ENCODE data around the gene CACNA2D2. TPM values are rescaled to one million over a fixed set of nuclear protein-coding genes. Genes with fewer than 3 reads are reported as not detected.

Gene CACNA2D2
- total and polyA plus RNA-seq, 11 donors = 0.49 to 3.6 (median 1.5) TPM

DNA sequence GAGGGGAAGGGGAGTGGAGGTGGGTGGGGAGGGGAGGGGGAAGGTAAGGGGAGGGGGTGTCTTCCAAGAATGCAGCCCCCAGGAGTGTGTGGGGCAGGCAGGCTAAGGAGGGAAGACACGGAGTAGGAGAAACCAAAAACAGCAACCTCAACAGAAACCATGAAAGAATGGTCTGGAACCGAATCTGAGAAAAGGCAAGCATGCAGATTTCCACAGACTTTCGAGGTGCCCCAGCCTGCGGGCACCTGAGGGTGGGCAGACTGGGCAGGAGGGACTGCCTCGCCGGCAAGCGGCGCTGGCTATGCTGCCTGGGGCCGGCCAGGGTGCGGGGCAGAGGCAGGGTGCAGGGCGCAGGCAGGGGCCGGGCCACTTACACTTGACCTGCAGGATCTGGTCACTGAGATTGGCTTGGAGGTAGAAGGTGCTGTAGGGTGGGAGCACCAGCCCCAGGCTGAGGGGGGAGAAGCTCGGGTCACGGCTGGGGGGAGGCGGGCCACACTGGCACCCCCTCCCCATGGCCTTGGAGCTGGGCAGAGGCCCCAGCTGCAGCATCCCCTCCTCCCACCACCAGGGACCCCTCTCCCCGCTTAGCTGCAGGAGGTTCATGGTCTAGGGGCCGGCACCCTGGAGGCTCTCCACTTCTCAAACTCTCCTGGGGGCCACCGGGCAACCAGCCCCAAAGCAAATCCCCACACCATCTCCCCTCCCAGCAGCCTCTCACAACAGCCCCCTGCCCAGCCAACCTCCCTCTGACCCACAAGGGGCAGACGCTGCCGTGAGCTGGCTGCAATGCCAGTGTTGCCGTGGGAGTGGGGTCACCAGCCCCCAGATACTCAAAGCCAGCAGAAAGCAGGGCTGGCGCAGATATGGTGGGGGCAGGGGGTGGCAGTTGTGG, 128.8 kb downstream of the CACNA2D2 start:
- intact Hi-C loops (cut with DNase I) = no loop called here
- WGBS, 4 donors = 82 to 85% (median 83%) methylated on average over 14 to 22 of the region's 22 CpGs
- Histone ChIP-seq H3K9me3 (no peaks in the 10 kb centered on the region), H3K4me3 (no peak overlapping the region), H3K27ac (no peak overlapping the region), H3K36me3 (no peaks in the 10 kb centered on the region), H3K27me3 (no peaks in the 10 kb centered on the region), H3K4me1 (no peaks in the 10 kb centered on the region)
- ATAC-seq (no peak), DNase-seq (no peak)
- no peak for TF ChIP-seq POLR2A (IDR thresholded peaks at IDR 0.05)
- no peak for TF ChIP-seq CTCF (IDR thresholded peaks at IDR 0.05)

DNA sequence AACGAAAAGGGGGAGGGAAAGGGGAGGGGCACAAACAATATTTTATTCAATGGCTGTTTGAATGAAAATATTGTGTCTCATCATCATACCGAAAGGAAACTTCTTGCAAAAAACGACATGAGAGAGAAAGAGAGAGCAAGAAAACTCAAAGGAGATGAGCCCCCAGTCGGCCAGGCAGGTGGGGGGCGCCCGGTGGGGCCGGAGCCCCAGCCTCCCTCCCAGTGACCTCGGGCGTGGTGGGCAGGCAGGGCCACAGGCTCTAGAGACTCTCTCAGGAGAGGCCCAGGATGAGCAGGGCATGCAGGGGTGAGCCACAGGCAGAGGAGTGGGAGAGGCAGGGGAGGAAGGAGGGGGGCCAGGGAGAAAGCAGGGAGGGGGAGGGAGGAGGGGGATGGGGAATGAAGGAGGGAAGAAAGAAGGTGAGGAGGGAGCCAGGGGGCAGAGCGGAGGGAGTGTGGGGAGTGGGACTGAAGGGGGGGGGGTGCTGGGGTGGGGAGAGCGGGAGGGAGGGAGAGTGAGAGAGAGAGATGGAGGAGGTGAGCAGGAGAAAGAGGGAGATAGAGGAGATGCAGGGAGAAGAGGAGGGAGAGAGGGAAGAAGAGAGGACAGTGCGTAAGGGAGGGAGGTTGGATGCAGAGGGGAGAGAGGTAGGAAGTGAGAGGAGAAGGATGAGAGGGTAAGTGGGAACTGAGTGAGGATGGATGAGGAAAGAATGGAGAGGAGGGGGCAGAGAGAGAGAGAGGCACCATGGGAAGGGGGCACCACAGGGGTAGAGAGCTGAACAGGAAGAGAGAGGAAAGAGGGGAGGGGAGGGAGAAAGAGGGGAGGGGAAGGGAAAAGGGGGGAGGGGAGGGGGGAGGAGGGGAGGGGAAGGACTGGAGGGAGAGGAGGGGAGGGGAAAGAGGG, 130.0 kb downstream of the CACNA2D2 start:
- TF ChIP-seq POLR2A (IDR thresholded peaks at IDR 0.05) (no peak), CTCF (IDR thresholded peaks at IDR 0.05) (no peak)
- Histone ChIP-seq H3K27me3 (no peaks in the 10 kb centered on the region), H3K4me1 (no peaks in the 10 kb centered on the region), H3K9me3 (no peaks in the 10 kb centered on the region), H3K4me3 (no peak overlapping the region), H3K27ac (no peak overlapping the region), H3K36me3 (no peaks in the 10 kb centered on the region)
- DNase-seq = no peak
- 63 to 69% (median 66%) methylated on average over 12 of the region's 12 CpGs for WGBS, 4 donors
- intact Hi-C loops (cut with DNase I) = no loop called here
- ATAC-seq = no peak

GRCh38 chr3:50372349-50372748, 131.1 kb downstream of the CACNA2D2 start:
- 59 to 75% (median 65%) methylated on average over 8 of the region's 8 CpGs for WGBS, 4 donors
- TF ChIP-seq POLR2A (IDR thresholded peaks at IDR 0.05) (no peak), CTCF (IDR thresholded peaks at IDR 0.05) (no peak)
- no peak overlapping the region for H3K27ac ChIP-seq
- H3K4me3 ChIP-seq = no peak overlapping the region
- DNase-seq (no peak), ATAC-seq (no peak)
- H3K27me3 ChIP-seq = no peaks in the 10 kb centered on the region
- no peaks in the 10 kb centered on the region for H3K36me3 ChIP-seq
- H3K4me1 ChIP-seq = no peaks in the 10 kb centered on the region
- intact Hi-C loops (cut with DNase I) = no loop called here
- no peaks in the 10 kb centered on the region for H3K9me3 ChIP-seq

- ATAC-seq (no peak), DNase-seq (no peak)
- no peaks in the 10 kb centered on the region for H3K36me3 ChIP-seq
- no peaks in the 10 kb centered on the region for H3K9me3 ChIP-seq
- H3K27ac ChIP-seq = no peak overlapping the region
- H3K27me3 ChIP-seq = no peaks in the 10 kb centered on the region
- TF ChIP-seq CTCF (IDR thresholded peaks at IDR 0.05) (no peak), POLR2A (IDR thresholded peaks at IDR 0.05) (no peak)
- no peaks in the 10 kb centered on the region for H3K4me1 ChIP-seq
- WGBS, 4 donors = 88 to 96% (median 89%) methylated on average over 2 to 3 of the region's 3 CpGs
- H3K4me3 ChIP-seq = no peak overlapping the region
- intact Hi-C loops (cut with DNase I) = no loop called here
Measured at GRCh38 chr3:50371133-50371685, 132.2 kb downstream of the CACNA2D2 start.

Measured in heart left ventricle (tissue), 16 donors.